ENCODE data around the gene MIPOL1. TPM values are rescaled to one million over a fixed set of nuclear protein-coding genes. Genes with fewer than 3 reads are reported as not detected.

The MIPOL1 gene
- total RNA-seq, 1 experiment from 2014 or later, result 13.1 TPM

- Histone ChIP-seq H3K36me3 (ENCODE audit: low read depth) (no peaks in the 10 kb centered on the region), H4K20me1 (ENCODE audit: insufficient read depth) (no peaks in the 10 kb centered on the region), H3K27ac (no peak overlapping the region), H3K4me3 (no peak overlapping the region), H3K79me2 (ENCODE audit: low read depth) (no peaks in the 10 kb centered on the region), H3K9me3 (ENCODE audit: insufficient read depth, low read depth) (no peaks in the 10 kb centered on the region), H3K4me1 (replicated peaks; ENCODE audit: insufficient read depth) (no peaks in the 10 kb centered on the region), H3K4me2 (no peak overlapping the region), H3K27me3 (ENCODE audit: insufficient read depth, low read depth) (no peaks in the 10 kb centered on the region), H3F3A (ENCODE audit: insufficient read depth, low read depth) (no peaks in the 10 kb centered on the region), H2AFZ (no peak overlapping the region), H3K9me2 (ENCODE audit: insufficient read depth) (no peaks in the 10 kb centered on the region; the same call in 1 of the 2 replicates)
- BruUV-seq (replicated peaks), result no TSS peak
- ChIA-PET POLR2A (ENCODE audit: unreplicated experiment) (no interaction called here), CTCF (no interaction called here)
- DNase-seq, result no peak
- intact Hi-C loops (cut with micrococcal nuclease; ENCODE audit: unreplicated experiment), result no loop called here
- TF ChIP-seq EZH2 (IDR thresholded peaks at IDR 0.05; ENCODE audit: low read depth), result no peak
- no peak for TF ChIP-seq CTCF (conservative IDR thresholded peaks at IDR 0.05)
Measured at GRCh38 chr14:37257501-37258070, 59.8 kb downstream of the MIPOL1 start.

- H3K9me2 ChIP-seq (ENCODE audit: insufficient read depth), result no peaks in the 10 kb centered on the region; the same call in 1 of the 2 replicates
- no TSS peak for BruUV-seq (replicated peaks)
- intact Hi-C loops (cut with micrococcal nuclease; ENCODE audit: unreplicated experiment), result no loop called here
- no peaks in the 10 kb centered on the region for H3K9me3 ChIP-seq (ENCODE audit: insufficient read depth, low read depth)
- H3K36me3 ChIP-seq (ENCODE audit: low read depth), result no peaks in the 10 kb centered on the region
- CTCF ChIA-PET, result no interaction called here
- no peak for TF ChIP-seq EZH2 (IDR thresholded peaks at IDR 0.05; ENCODE audit: low read depth)
- H3K4me1 ChIP-seq (replicated peaks; ENCODE audit: insufficient read depth), result no peaks in the 10 kb centered on the region
- no peak overlapping the region for H3K4me3 ChIP-seq
- no peaks in the 10 kb centered on the region for H3F3A ChIP-seq (ENCODE audit: insufficient read depth, low read depth)
- no peak for DNase-seq
- POLR2A ChIA-PET (ENCODE audit: unreplicated experiment), result no interaction called here
- no peaks in the 10 kb centered on the region for H3K27me3 ChIP-seq (ENCODE audit: insufficient read depth, low read depth)
- H3K4me2 ChIP-seq, result no peak overlapping the region
- H4K20me1 ChIP-seq (ENCODE audit: insufficient read depth), result no peaks in the 10 kb centered on the region
- H3K79me2 ChIP-seq (ENCODE audit: low read depth), result no peaks in the 10 kb centered on the region
- H2AFZ ChIP-seq, result no peak overlapping the region
- no peak overlapping the region for H3K27ac ChIP-seq
Measured at GRCh38 chr14:37262649-37263048, 64.9 kb downstream of the MIPOL1 start.

- CTCF ChIA-PET, result no interaction called here
- Histone ChIP-seq H4K20me1 (ENCODE audit: insufficient read depth) (no peaks in the 10 kb centered on the region), H3K4me1 (replicated peaks; ENCODE audit: insufficient read depth) (no peaks in the 10 kb centered on the region)
Measured at GRCh38 chr14:37263656-37264236, 66.0 kb downstream of the MIPOL1 start.

More at GRCh38 chr14:37263656-37264236, 66.0 kb downstream of the MIPOL1 start:
- Histone ChIP-seq H3K27ac (no peak overlapping the region), H3K4me3 (no peak overlapping the region), H3K9me2 (ENCODE audit: insufficient read depth) (no peaks in the 10 kb centered on the region; the same call in 1 of the 2 replicates), H3K36me3 (ENCODE audit: low read depth) (no peaks in the 10 kb centered on the region), H3K79me2 (ENCODE audit: low read depth) (no peaks in the 10 kb centered on the region), H3K27me3 (ENCODE audit: insufficient read depth, low read depth) (no peaks in the 10 kb centered on the region), H3K4me2 (no peak overlapping the region), H2AFZ (no peak overlapping the region), H3F3A (ENCODE audit: insufficient read depth, low read depth) (no peaks in the 10 kb centered on the region), H3K9me3 (ENCODE audit: insufficient read depth, low read depth) (no peaks in the 10 kb centered on the region)
- intact Hi-C loops (cut with micrococcal nuclease; ENCODE audit: unreplicated experiment), result no loop called here
- BruUV-seq (replicated peaks), result no TSS peak
- DNase-seq, result no peak
- POLR2A ChIA-PET (ENCODE audit: unreplicated experiment), result interaction anchor here (0.7 kb wide), 1 partner anchor 1545 kb away, joined by 9 read pairs; no protein-coding TSS in a partner anchor
- TF ChIP-seq EZH2 (IDR thresholded peaks at IDR 0.05; ENCODE audit: low read depth) (no peak), CTCF (conservative IDR thresholded peaks at IDR 0.05) (no peak)
